D341Med (cell line): ENCODE data around the gene NECTIN1.
"Not testable (repeated sequence)": the region's sequence is repeated elsewhere in the genome, so short reads cannot be mapped to it uniquely, and the experiment has no call there.

Experiments
- DNase-seq: peaks from one replicate; pipeline ENCODE4 v3.0.0; 2012; ENCODE audit warnings: low spot score

NECTIN1 gene

GRCh38 chr11:119616586-119617339 is 112.2 kb downstream of the NECTIN1 start:
- DNase-seq = no peak

- no peak for DNase-seq
Observed at GRCh38 chr11:119615882-119616196, 113.2 kb downstream of the NECTIN1 start.

GRCh38 chr11:119615003-119615881 is 113.8 kb downstream of the NECTIN1 start:
- DNase-seq = no peak

- no peak for DNase-seq
Observed at GRCh38 chr11:119614222-119615002, 114.6 kb downstream of the NECTIN1 start.

- no peak for DNase-seq
Observed at GRCh38 chr11:119612814-119613213, 116.2 kb downstream of the NECTIN1 start.

- no peak for DNase-seq
Observed at GRCh38 chr11:119610836-119611426, 118.1 kb downstream of the NECTIN1 start.

GRCh38 chr11:119608781-119609180 is 120.2 kb downstream of the NECTIN1 start:
- DNase-seq = no peak

GRCh38 chr11:119608201-119608600 is 120.8 kb downstream of the NECTIN1 start:
- DNase-seq = no peak

- DNase-seq = no peak
Observed at GRCh38 chr11:119607726-119608125, 121.3 kb downstream of the NECTIN1 start.

- DNase-seq = no peak
Observed at GRCh38 chr11:119605137-119605665, 123.8 kb downstream of the NECTIN1 start.

GRCh38 chr11:119602745-119603373 is 126.1 kb downstream of the NECTIN1 start:
- DNase-seq = no peak

- no peak for DNase-seq
Observed at GRCh38 chr11:119599864-119600541, 129.0 kb downstream of the NECTIN1 start.

- not testable (repeated sequence) for DNase-seq
Observed at GRCh38 chr11:119595941-119596340, 133.1 kb downstream of the NECTIN1 start.

- no peak for DNase-seq
Observed at GRCh38 chr11:119594639-119595249, 134.3 kb downstream of the NECTIN1 start.

- no peak for DNase-seq
Observed at GRCh38 chr11:119593346-119593745, 135.7 kb downstream of the NECTIN1 start.

GRCh38 chr11:119592642-119593041 is 136.4 kb downstream of the NECTIN1 start:
- DNase-seq = no peak

- DNase-seq = no peak
Observed at GRCh38 chr11:119591836-119592310, 137.1 kb downstream of the NECTIN1 start.

- DNase-seq = no peak
Observed at GRCh38 chr11:119590651-119591351, 138.2 kb downstream of the NECTIN1 start.

- no peak for DNase-seq
Observed at GRCh38 chr11:119589001-119589400, 140.0 kb downstream of the NECTIN1 start.
